Body of pancreas (tissue), 4 donors: ENCODE measurements around the gene EYA3. TPM values are rescaled to one million over a fixed set of nuclear protein-coding genes. Genes with fewer than 3 reads are reported as not detected.

ENCODE experiments used
- ATAC-seq: fragments of 150-250 bp; one replicate; pipeline ENCODE4 v1.9.1; 2016
- DNase-seq, 4 donors: peaks; one replicate each; pipeline ENCODE4 v3.0.0-alpha.2; 2019
- H3K27ac ChIP-seq, 4 donors: fragments of 200-600 bp; sonication (generic); 1 replicate in 3 of 4; 2 replicates in 1 of 4; pipeline versions ENCODE4 v1.5.1 to v1.6.1; 2016 to 2019; ENCODE audit warnings: mild to moderate bottlenecking in 1 of 4, mixed read lengths in 1 of 4, moderate library complexity in 1 of 4
- H3K27me3 ChIP-seq, 2 donors: fragments of 200-600 bp; sonication (generic); one replicate each; pipeline ENCODE4 v1.6.0; 2016; ENCODE audit warnings: mild to moderate bottlenecking in 1 of 2
- H3K36me3 ChIP-seq, 2 donors: fragments of 200-600 bp; sonication (generic); replicated peaks in 1 of 2; 2 replicates each; pipeline ENCODE4 v1.5.1; 2016; ENCODE audit warnings: low read depth in 2 of 2; ENCODE audit not compliant: insufficient read depth in 1 of 2
- H3K4me1 ChIP-seq: fragments of 200-600 bp; sonication (generic); one replicate; pipeline ENCODE4 v1.6.0; 2016
- H3K4me3 ChIP-seq, 2 donors: fragments of 200-600 bp; sonication (generic); 1 replicate in 1 of 2; 2 replicates in 1 of 2; pipeline ENCODE4 v1.5.1; 2016 to 2019
- H3K9me3 ChIP-seq, 3 donors: fragments of 200-600 bp; sonication (generic); 1 replicate in 2 of 3; 2 replicates in 1 of 3; pipeline ENCODE4 v1.5.1; 2016
- CTCF ChIP-seq, 7 experiments: fragments of 450-650 bp in 4 of 7; fragments of 200-600 bp in 3 of 7; sonication (generic) in 3 of 7; IDR thresholded peaks; one replicate each; pipeline ENCODE4 v1.5.1; 2016 to 2019; ENCODE audit warnings: antibody characterized with exemption in 7 of 7
- POLR2A ChIP-seq, 3 donors: fragments of 450-650 bp; IDR thresholded peaks; one replicate each; pipeline ENCODE4 v1.6.1; 2016; ENCODE audit warnings: antibody characterized with exemption in 3 of 3, mild to moderate bottlenecking in 2 of 3
- WGBS, 2 donors: methylation state at CpG; one replicate each; pipeline ENCODE4 v1.1.5; 2017; 5-methylcytosine and 5-hydroxymethylcytosine counted together
- intact Hi-C: fragments of 100-400 bp; cut with DNase I; formaldehyde crosslinking; loops from one replicate; pipeline ENCODE4 v1.15.1; 2023
- total RNA-seq, 2 donors: library from RNA; depleted of rRNA; stranded (reverse); fragments of >200 nt; gene quantifications; one replicate each; pipeline ENCODE4 v1.1.0, GENCODE V29; 2016

Gene EYA3
- total RNA-seq, 2 donors from 2014 or later: 7.8 to 15.5 TPM

- no peak overlapping the region for H3K27ac ChIP-seq
- H3K4me1 ChIP-seq: no peaks in the 10 kb centered on the region
- no peaks in the 10 kb centered on the region for H3K27me3 ChIP-seq
- ATAC-seq (no peak), DNase-seq (no peak)
- no peaks in the 10 kb centered on the region for H3K9me3 ChIP-seq
- no peak overlapping the region for H3K4me3 ChIP-seq
- 85 to 89% methylated on average over 11 to 12 of the region's 12 CpGs for whole genome bisulfite sequencing, 2 donors
- peaks cover 5 to 15% of the 10 kb centered on the region in 2 donors for H3K36me3 ChIP-seq
- intact Hi-C loops: no loop called here
- no peak for TF ChIP-seq CTCF (IDR thresholded peaks at IDR 0.05)
- no peak for TF ChIP-seq POLR2A (IDR thresholded peaks at IDR 0.05)
These were observed 121.1 kb downstream of the EYA3 start for GRCh38 chr1:27967106-27967883.

- no peak for TF ChIP-seq CTCF (IDR thresholded peaks at IDR 0.05)
- TF ChIP-seq POLR2A (IDR thresholded peaks at IDR 0.05): no peak
- ATAC-seq: no peak
- 91 to 95% methylated on average over 14 to 22 of the region's 24 CpGs for WGBS, 2 donors
- Histone ChIP-seq H3K4me3 (no peak overlapping the region), H3K9me3 (no peaks in the 10 kb centered on the region), H3K27me3 (no peaks in the 10 kb centered on the region), H3K4me1 (peaks cover 7% of the 10 kb centered on the region), H3K36me3 (peaks cover 5 to 15% of the 10 kb centered on the region in 2 donors), H3K27ac (no peak overlapping the region)
- intact Hi-C loops: no loop called here
- no peak for DNase-seq
These were observed 121.9 kb downstream of the EYA3 start for GRCh38 chr1:27966402-27967105.

GRCh38 chr1:27963393-27963792 is 125.0 kb downstream of the EYA3 start:
- intact Hi-C loops: no loop called here
- ATAC-seq (no peak), DNase-seq (no peak)
- Histone ChIP-seq H3K9me3 (no peaks in the 10 kb centered on the region), H3K36me3 (peaks cover 5 to 14% of the 10 kb centered on the region in 2 donors), H3K27ac (no peak overlapping the region), H3K4me3 (no peak overlapping the region), H3K27me3 (no peaks in the 10 kb centered on the region), H3K4me1 (peaks cover 26% of the 10 kb centered on the region)
- WGBS, 2 donors: 75 to 92% methylated on average over 2 to 9 of the region's 11 CpGs
- TF ChIP-seq POLR2A (IDR thresholded peaks at IDR 0.05) (no peak), CTCF (IDR thresholded peaks at IDR 0.05) (no peak)

DNA sequence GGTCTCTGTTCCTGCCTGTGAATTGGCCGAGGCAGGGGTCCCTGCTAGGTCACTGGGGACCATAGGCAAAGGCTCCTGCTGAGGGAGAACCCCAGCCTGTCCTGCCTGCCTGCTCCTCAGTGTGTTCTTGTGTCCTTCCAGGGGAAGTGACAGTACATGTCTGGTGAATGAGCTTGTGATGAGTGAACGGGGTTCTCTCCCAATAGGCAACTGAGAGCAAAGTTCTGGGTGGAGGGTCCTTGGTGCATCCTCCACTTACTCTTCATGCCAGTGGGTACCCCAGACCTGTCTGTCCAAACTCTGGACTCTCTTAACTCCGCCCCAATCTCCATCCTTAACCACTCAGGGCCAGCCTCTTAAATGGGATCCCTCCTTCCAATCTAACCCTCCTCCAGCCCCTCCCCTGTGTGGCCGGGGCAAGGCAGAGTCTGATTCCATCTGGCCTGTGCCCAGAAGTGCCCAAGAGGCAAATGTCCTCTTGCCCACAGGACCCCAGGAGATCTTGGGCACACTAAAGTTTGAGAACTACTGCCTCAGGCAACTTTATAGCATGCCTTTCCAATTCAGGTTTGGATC is 126.7 kb downstream of the EYA3 start:
- DNase-seq (peak in 1 of 4 donors; percentile 18), ATAC-seq (no peak)
- no peaks in the 10 kb centered on the region for H3K9me3 ChIP-seq
- peaks cover 26% of the 10 kb centered on the region for H3K4me1 ChIP-seq
- WGBS, 2 donors: 59 to 68% methylated on average over 4 of the region's 4 CpGs
- no peak overlapping the region for H3K4me3 ChIP-seq
- TF ChIP-seq POLR2A (IDR thresholded peaks at IDR 0.05) (no peak), CTCF (IDR thresholded peaks at IDR 0.05) (no peak)
- H3K27ac ChIP-seq: peak overlapping the region in 3 of 4 donors; percentile 87 to 96 (median 90)
- H3K27me3 ChIP-seq: no peaks in the 10 kb centered on the region
- H3K36me3 ChIP-seq: peaks cover under 1 to 11% of the 10 kb centered on the region in 2 donors
- intact Hi-C loops: no loop called here
